ENCODE results near the gene VEPH1.

VEPH1 gene

DNA sequence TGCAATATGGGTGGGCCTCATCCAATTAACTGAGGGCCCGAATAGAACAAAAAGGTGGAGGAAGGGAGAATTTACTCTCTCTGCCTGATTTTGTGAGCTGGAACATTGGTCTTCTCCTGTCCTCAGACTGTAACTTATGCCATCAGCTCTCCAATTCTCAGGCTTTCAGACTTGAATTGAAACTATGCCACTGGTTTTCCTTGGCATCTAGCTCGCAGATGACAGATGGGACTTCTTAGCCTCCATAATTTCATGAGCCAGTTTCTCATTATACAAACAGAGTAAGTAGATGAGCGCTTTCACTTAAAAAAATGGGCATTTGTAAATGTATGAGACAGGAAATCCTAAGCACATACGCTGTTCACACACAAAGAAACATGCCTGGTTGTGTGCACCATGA, 75.3 kb downstream of the VEPH1 start:
- DNase-seq (ENCODE audit: low read depth in 1 of 2, low spot score in 1 of 2) = no peak
- TF ChIP-seq GABPA (IDR thresholded peaks at IDR 0.05; ENCODE audit: low read depth) = no peak
- no peak for TF ChIP-seq POLR2AphosphoS5 (IDR thresholded peaks at IDR 0.05; ENCODE audit: low read depth)
- TF ChIP-seq, protein P1, sequence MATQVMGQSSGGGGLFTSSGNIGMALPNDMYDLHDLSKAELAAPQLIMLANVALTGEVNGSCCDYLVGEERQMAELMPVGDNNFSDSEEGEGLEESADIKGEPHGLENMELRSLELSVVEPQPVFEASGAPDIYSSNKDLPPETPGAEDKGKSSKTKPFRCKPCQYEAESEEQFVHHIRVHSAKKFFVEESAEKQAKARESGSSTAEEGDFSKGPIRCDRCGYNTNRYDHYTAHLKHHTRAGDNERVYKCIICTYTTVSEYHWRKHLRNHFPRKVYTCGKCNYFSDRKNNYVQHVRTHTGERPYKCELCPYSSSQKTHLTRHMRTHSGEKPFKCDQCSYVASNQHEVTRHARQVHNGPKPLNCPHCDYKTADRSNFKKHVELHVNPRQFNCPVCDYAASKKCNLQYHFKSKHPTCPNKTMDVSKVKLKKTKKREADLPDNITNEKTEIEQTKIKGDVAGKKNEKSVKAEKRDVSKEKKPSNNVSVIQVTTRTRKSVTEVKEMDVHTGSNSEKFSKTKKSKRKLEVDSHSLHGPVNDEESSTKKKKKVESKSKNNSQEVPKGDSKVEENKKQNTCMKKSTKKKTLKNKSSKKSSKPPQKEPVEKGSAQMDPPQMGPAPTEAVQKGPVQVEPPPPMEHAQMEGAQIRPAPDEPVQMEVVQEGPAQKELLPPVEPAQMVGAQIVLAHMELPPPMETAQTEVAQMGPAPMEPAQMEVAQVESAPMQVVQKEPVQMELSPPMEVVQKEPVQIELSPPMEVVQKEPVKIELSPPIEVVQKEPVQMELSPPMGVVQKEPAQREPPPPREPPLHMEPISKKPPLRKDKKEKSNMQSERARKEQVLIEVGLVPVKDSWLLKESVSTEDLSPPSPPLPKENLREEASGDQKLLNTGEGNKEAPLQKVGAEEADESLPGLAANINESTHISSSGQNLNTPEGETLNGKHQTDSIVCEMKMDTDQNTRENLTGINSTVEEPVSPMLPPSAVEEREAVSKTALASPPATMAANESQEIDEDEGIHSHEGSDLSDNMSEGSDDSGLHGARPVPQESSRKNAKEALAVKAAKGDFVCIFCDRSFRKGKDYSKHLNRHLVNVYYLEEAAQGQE (IDR thresholded peaks at IDR 0.05; ENCODE audit: insufficient replicate concordance, low read depth) = no peak
- TF ChIP-seq SPI1 (IDR thresholded peaks at IDR 0.05; ENCODE audit: borderline replicate concordance, low read depth) = no peak
- no peak overlapping the region for H3K27ac ChIP-seq (replicated peaks)
- H3K27me3 ChIP-seq (ENCODE audit: insufficient read depth, poor library complexity, severe bottlenecking) = no peaks in the 10 kb centered on the region
- no peak overlapping the region for H3K4me3 ChIP-seq (replicated peaks; ENCODE audit: insufficient read depth, low read length)

DNA sequence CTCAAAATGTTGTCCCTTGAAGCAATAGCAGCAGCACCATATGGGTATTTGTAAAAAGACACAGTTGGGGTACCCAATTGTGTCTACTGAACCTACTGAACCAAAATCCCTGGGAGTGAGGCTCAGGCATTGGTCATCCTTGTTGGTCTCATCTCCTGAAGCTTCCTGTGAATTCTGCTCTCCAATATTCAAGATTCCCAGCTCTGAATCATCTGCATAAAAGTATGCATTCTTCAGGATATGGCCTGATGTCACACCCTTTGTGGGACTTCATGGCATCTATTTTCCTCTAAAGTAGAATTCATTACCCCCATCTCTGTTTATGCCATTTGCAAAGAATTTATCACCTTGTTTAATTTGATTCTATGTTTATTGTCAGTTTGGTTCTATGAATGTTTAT, 79.9 kb downstream of the VEPH1 start:
- TF ChIP-seq GABPA (IDR thresholded peaks at IDR 0.05; ENCODE audit: low read depth) (no peak), SPI1 (IDR thresholded peaks at IDR 0.05; ENCODE audit: borderline replicate concordance, low read depth) (no peak), POLR2AphosphoS5 (IDR thresholded peaks at IDR 0.05; ENCODE audit: low read depth) (no peak)
- TF ChIP-seq, protein P2, sequence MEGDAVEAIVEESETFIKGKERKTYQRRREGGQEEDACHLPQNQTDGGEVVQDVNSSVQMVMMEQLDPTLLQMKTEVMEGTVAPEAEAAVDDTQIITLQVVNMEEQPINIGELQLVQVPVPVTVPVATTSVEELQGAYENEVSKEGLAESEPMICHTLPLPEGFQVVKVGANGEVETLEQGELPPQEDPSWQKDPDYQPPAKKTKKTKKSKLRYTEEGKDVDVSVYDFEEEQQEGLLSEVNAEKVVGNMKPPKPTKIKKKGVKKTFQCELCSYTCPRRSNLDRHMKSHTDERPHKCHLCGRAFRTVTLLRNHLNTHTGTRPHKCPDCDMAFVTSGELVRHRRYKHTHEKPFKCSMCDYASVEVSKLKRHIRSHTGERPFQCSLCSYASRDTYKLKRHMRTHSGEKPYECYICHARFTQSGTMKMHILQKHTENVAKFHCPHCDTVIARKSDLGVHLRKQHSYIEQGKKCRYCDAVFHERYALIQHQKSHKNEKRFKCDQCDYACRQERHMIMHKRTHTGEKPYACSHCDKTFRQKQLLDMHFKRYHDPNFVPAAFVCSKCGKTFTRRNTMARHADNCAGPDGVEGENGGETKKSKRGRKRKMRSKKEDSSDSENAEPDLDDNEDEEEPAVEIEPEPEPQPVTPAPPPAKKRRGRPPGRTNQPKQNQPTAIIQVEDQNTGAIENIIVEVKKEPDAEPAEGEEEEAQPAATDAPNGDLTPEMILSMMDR (IDR thresholded peaks at IDR 0.05; ENCODE audit: insufficient read depth, low read length) = no peak
- TF ChIP-seq, protein P1 (IDR thresholded peaks at IDR 0.05; ENCODE audit: insufficient replicate concordance, low read depth) = no peak
- Histone ChIP-seq H3K27ac (replicated peaks) (no peak overlapping the region), H3K4me3 (replicated peaks; ENCODE audit: insufficient read depth, low read length) (no peak overlapping the region), H3K27me3 (ENCODE audit: insufficient read depth, poor library complexity, severe bottlenecking) (no peaks in the 10 kb centered on the region)
- DNase-seq (ENCODE audit: low read depth in 1 of 2, low spot score in 1 of 2) = no peak

DNA sequence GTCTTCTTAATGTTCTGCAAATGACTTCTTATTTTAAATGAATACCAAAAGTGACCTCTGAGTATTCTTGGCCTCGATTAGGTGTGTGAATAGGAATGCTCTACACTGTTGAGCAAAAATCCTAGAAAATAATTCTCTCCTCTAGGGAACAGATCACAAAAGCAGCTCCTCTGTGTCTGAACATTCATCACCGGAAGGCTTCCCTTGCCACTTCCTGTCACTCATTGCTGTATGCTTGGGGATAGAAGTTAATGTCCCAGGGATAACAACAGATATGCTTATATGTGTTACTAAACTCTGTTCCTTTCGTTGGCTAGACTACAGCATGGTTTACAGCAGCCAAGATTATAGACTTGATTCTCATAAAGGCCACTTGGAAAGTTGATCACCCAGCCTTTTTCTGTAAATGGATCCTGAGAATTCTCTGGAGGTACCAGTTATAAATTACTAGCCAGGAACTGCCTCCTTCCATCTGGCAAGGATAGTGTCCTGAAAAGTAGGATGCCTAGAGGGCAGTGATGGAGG, 82.5 kb downstream of the VEPH1 start:
- TF ChIP-seq, protein P2 (IDR thresholded peaks at IDR 0.05; ENCODE audit: insufficient read depth, low read length) = no peak
- no peak for TF ChIP-seq POLR2AphosphoS5 (IDR thresholded peaks at IDR 0.05; ENCODE audit: low read depth)
- no peak for TF ChIP-seq GABPA (IDR thresholded peaks at IDR 0.05; ENCODE audit: low read depth)
- TF ChIP-seq, protein P1 (IDR thresholded peaks at IDR 0.05; ENCODE audit: insufficient replicate concordance, low read depth) = no peak
- no peak for TF ChIP-seq SPI1 (IDR thresholded peaks at IDR 0.05; ENCODE audit: borderline replicate concordance, low read depth)
- H3K27ac ChIP-seq (replicated peaks) = no peak overlapping the region
- H3K4me3 ChIP-seq (replicated peaks; ENCODE audit: insufficient read depth, low read length) = no peak overlapping the region
- no peaks in the 10 kb centered on the region for H3K27me3 ChIP-seq (ENCODE audit: insufficient read depth, poor library complexity, severe bottlenecking)
- no peak for DNase-seq (ENCODE audit: low read depth in 1 of 2, low spot score in 1 of 2)
